Activated T-helper 2 cell treated with anti-CD3 and anti-CD28 coated beads, Interferon-gamma antibody, Interleukin-2, Interleukin-4, amounts not matched to agents 10 μg/mL and 5 μg/mL and 100 μg/mL, durations not matched to agents 14 hours and 24 hours and 36 hours (primary cell): Measurements from ENCODE around the gene ATG12. TPM values are rescaled to one million over a fixed set of nuclear protein-coding genes. Genes with fewer than 3 reads are reported as not detected.

ENCODE experiments used
- DNase-seq: peaks from one replicate; pipeline ENCODE4 v3.0.0; 2021; ENCODE audit warnings: low spot score
- H3K27ac Mint-ChIP-seq: one replicate; pipeline ENCODE4 v1.8.0; 2021; ENCODE audit warnings: mixed read lengths
- H3K27me3 Mint-ChIP-seq: one replicate; pipeline ENCODE4 v1.8.0; 2021; ENCODE audit warnings: low read depth, mixed read lengths
- H3K36me3 Mint-ChIP-seq: one replicate; pipeline ENCODE4 v1.8.0; 2021; ENCODE audit warnings: low read depth, mixed read lengths
- H3K4me1 Mint-ChIP-seq: one replicate; pipeline ENCODE4 v1.8.0; 2021; ENCODE audit warnings: low read depth, mixed read lengths
- H3K4me3 Mint-ChIP-seq: one replicate; pipeline ENCODE4 v1.8.0; 2021; ENCODE audit warnings: low read depth, mild to moderate bottlenecking, moderate library complexity, mixed read lengths
- H3K9me3 Mint-ChIP-seq: one replicate; pipeline ENCODE4 v1.8.0; 2021; ENCODE audit warnings: mixed read lengths
- intact Hi-C: fragments of 100-400 bp; cut with micrococcal nuclease; formaldehyde crosslinking; loops from one replicate; pipeline ENCODE4 v1.15.1; 2023
- total RNA-seq: library from RNA; stranded (reverse); gene quantifications from 2 replicates; pipeline ENCODE4 v1.2.3, GENCODE V29; 2022

Gene ATG12
- total RNA-seq, 1 donor from 2014 or later, result 34.5 TPM

- H3K4me3 Mint-ChIP-seq, result no peak overlapping the region
- H3K27me3 Mint-ChIP-seq, result no peaks in the 10 kb centered on the region
- peaks cover 25% of the 10 kb centered on the region for H3K4me1 Mint-ChIP-seq
- peaks cover 23% of the 10 kb centered on the region for H3K36me3 Mint-ChIP-seq
- DNase-seq, result no peak
- intact Hi-C loops, result no loop called here
- H3K9me3 Mint-ChIP-seq, result peaks cover 16% of the 10 kb centered on the region
- H3K27ac Mint-ChIP-seq, result no peak overlapping the region
Measured at GRCh38 chr5:115857057-115857479, 15.7 kb upstream of the ATG12 start.

- H3K27ac Mint-ChIP-seq, result no peak overlapping the region
- peaks cover 20% of the 10 kb centered on the region for H3K36me3 Mint-ChIP-seq
- H3K9me3 Mint-ChIP-seq, result peaks cover 13% of the 10 kb centered on the region
- H3K4me1 Mint-ChIP-seq, result peaks cover 25% of the 10 kb centered on the region
- no peak for DNase-seq
- intact Hi-C loops, result no loop called here
- no peaks in the 10 kb centered on the region for H3K27me3 Mint-ChIP-seq
- H3K4me3 Mint-ChIP-seq, result no peak overlapping the region
Measured at GRCh38 chr5:115855959-115856358, 14.6 kb upstream of the ATG12 start.

- no peaks in the 10 kb centered on the region for H3K27me3 Mint-ChIP-seq
- no peak for DNase-seq
- H3K36me3 Mint-ChIP-seq, result peaks cover 19% of the 10 kb centered on the region
- no peak overlapping the region for H3K4me3 Mint-ChIP-seq
- no peak overlapping the region for H3K27ac Mint-ChIP-seq
- H3K9me3 Mint-ChIP-seq, result peaks cover 12% of the 10 kb centered on the region
- peaks cover 28% of the 10 kb centered on the region for H3K4me1 Mint-ChIP-seq
- intact Hi-C loops, result no loop called here
Measured at GRCh38 chr5:115854139-115854538, 12.8 kb upstream of the ATG12 start.

GRCh38 chr5:115850744-115851416 is 9.5 kb upstream of the ATG12 start:
- no peak overlapping the region for H3K4me3 Mint-ChIP-seq
- peaks cover 15% of the 10 kb centered on the region for H3K36me3 Mint-ChIP-seq
- DNase-seq, result no peak
- H3K9me3 Mint-ChIP-seq, result peaks cover 12% of the 10 kb centered on the region
- no peaks in the 10 kb centered on the region for H3K27me3 Mint-ChIP-seq
- H3K27ac Mint-ChIP-seq, result no peak overlapping the region
- peaks cover 15% of the 10 kb centered on the region for H3K4me1 Mint-ChIP-seq
- intact Hi-C loops, result no loop called here

DNA sequence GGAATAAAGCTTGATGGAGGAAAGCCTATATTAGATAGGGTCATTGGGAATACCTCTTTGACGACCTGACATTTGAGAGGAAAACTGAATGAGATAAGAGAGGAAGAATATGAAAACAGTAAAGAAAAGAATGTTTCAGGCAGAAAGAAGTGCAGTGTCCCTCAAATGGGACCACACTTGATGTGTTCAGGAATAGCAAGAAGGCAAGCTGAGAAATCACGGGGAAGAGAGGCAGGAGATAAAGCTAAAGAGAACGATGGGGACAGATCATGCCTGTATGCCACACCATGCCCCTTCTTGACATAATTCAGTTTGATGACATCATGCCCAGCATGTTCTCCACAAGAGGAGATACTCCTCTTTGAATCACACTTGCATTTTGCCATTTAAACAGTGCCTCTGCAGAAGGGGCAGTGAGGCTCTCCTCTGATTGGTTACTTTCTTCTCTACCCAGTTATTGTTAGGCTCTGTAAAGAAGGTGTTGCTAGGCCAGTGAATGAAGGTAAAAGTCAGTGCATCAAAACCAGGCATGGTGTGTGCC is 8.0 kb upstream of the ATG12 start:
- no peak for DNase-seq
- Mint-ChIP-seq H3K4me1 (peaks cover 17% of the 10 kb centered on the region), H3K27me3 (peaks cover 2% of the 10 kb centered on the region), H3K4me3 (no peak overlapping the region), H3K36me3 (peaks cover 12% of the 10 kb centered on the region), H3K9me3 (peaks cover 12% of the 10 kb centered on the region), H3K27ac (no peak overlapping the region)
- intact Hi-C loops, result no loop called here

DNA sequence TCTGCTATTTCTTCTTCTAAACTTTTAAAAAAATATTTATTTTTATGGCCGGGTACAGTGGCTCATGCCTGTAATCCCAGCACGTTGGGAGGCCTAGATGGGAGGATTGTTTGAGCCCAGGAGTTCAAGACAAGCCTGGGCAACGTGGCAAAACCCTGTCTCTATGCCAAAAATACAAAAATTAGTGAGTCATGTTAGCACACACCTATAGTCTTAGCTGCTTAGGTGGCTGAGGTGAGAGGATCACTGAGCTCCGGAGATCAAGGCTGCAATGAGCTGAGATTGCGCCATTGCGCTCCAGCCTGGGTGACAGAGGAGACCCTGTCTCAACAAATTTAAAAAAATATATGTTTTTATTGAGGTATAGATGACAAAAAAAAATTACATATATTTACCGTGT is 5.9 kb upstream of the ATG12 start:
- Mint-ChIP-seq H3K27ac (no peak overlapping the region), H3K36me3 (no peaks in the 10 kb centered on the region), H3K4me1 (peaks cover 23% of the 10 kb centered on the region), H3K4me3 (no peak overlapping the region), H3K9me3 (no peaks in the 10 kb centered on the region), H3K27me3 (peaks cover 2% of the 10 kb centered on the region)
- intact Hi-C loops, result no loop called here
- no peak for DNase-seq

DNA sequence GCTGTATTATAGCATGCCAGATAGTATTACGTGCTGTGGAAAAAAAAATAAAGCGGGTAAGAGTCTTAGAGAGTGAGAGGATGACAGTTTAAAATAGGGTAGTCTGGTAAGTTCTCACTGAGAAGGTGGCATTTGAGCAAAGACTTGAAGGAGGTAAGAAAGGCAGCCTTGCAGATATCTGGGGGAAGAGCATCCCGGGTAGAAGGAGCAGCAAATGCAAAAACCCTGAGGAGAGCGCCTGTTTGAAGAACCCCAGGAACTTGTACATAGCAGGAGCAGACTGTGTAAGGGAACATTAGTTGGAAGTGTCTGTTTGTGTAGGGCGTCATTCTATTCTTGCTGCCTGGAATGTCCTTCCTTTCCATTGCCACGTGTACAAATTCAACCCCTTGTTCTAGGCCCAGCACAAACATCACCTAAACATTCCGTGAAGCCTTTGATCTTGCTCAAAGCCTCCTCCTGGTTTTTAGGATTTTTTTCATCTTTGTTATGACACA is 3.0 kb upstream of the ATG12 start:
- no peak overlapping the region for H3K4me3 Mint-ChIP-seq
- H3K27ac Mint-ChIP-seq, result no peak overlapping the region
- H3K4me1 Mint-ChIP-seq, result peaks cover 30% of the 10 kb centered on the region

GRCh38 chr5:115843444-115844130 is 2.2 kb upstream of the ATG12 start:
- Mint-ChIP-seq H3K4me3 (peak overlapping the region; percentile 92), H3K36me3 (peaks cover 18% of the 10 kb centered on the region), H3K27ac (no peak overlapping the region), H3K9me3 (no peaks in the 10 kb centered on the region), H3K27me3 (peaks cover 2% of the 10 kb centered on the region), H3K4me1 (peaks cover 35% of the 10 kb centered on the region)
- no peak for DNase-seq
- intact Hi-C loops, result loop anchor here (5.0 kb wide), 3 partner anchors 224 to 546 kb away; partner anchors contain the start of gene CCDC112

More for the DNA sequence above, 3.0 kb upstream of the ATG12 start:
- peaks cover 11% of the 10 kb centered on the region for H3K36me3 Mint-ChIP-seq
- H3K9me3 Mint-ChIP-seq, result no peaks in the 10 kb centered on the region
- H3K27me3 Mint-ChIP-seq, result peaks cover 2% of the 10 kb centered on the region
- no peak for DNase-seq
- intact Hi-C loops, result loop anchor here (5.0 kb wide), 3 partner anchors 223 to 547 kb away; partner anchors contain the start of gene CCDC112

DNA sequence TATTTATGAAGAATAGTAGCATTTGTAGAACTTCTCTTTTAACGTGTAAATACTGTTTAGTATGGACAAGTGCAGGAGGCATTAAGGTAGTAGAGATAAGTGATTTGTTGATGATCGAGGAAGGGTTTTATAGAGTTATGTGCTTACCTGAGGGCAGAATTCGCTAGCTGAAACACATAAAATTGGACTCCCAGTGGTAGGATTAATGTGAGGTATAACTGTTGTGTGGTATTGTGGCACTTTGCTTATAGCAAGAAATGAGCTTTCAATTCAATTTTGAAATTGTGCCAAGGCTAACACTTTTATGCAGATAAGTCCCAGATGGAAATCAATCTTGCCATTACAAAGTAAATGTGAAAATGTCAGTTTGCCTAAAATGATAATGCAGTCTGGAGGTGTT is 1.6 kb upstream of the ATG12 start:
- Mint-ChIP-seq H3K27me3 (peaks cover 2% of the 10 kb centered on the region), H3K36me3 (peaks cover 21% of the 10 kb centered on the region), H3K9me3 (no peaks in the 10 kb centered on the region), H3K27ac (no peak overlapping the region), H3K4me1 (peaks cover 38% of the 10 kb centered on the region), H3K4me3 (peak overlapping the region; percentile 92)
- intact Hi-C loops, result loop anchor here (5.0 kb wide), 3 partner anchors 224 to 546 kb away; partner anchors contain the start of gene CCDC112
- no peak for DNase-seq

DNA sequence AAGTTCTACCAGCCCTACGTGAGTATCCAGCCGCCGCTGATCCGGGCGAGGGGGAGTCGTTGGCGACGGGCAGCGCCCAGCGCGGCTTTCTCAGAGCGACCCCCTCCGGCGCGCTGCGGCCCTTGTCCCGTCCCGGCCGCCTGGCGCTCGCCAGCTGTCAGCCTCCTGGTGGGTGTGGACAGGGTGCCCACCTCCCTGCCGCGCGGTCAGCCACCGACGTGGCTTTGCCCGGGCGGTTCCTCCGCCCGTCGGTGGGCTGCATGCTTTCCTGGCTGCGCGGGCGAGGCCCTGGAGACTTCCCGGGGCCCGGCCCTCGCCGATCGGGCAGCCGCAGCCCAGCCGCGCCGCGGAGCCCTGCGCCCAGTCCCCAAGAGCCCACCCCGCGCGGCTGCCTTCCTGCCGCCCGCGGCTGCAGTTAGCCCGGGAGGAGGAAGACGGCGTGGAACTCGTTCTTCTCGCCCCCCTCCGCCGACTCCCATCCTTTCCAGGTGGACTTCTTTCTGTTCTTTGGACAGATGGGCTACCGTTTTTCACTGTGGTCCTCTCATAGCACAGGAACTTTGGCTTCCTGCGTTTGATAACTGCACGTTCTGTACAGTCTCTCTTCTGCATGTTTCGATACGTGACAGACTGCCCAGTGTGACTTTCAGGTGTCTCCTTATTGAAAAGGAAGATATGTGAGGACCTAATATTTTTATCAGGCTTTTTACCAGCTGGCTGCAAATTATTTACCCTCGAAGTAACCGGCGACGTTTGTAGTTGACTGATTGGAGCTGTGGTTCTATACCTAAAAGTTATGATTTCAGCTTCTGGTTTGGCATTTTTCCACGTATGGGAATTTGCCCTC is 947 bp upstream of the ATG12 start:
- Mint-ChIP-seq H3K36me3 (peaks cover 27% of the 10 kb centered on the region), H3K4me1 (peaks cover 42% of the 10 kb centered on the region), H3K27ac (peak overlapping the region; percentile 84), H3K27me3 (peaks cover 2% of the 10 kb centered on the region), H3K9me3 (no peaks in the 10 kb centered on the region), H3K4me3 (peak overlapping the region; percentile 97)
- DNase-seq, result no peak
- intact Hi-C loops, result loop anchor here (5.0 kb wide), 3 partner anchors 225 to 545 kb away; partner anchors contain the start of gene CCDC112

DNA sequence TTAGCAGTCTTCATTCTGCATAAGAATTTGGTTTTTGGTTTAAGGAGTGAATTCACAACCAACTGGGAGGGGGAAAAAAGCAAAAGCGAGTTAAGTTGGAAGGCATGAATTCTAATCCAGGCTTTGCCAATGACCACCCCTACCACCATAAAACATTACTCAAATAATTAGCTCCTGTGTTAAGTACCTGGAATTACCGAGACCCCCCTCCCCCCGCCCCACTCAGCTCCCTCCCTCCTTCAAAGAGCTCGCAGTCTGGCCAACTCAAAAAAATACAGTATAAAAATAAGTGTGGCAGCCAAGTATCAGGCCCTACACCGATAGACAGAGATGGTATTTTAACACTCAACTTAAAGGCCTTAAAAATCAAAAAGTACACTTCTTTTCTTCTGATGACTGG is 492 bp downstream of the ATG12 start:
- H3K27me3 Mint-ChIP-seq, result peaks cover 2% of the 10 kb centered on the region
- peaks cover 42% of the 10 kb centered on the region for H3K4me1 Mint-ChIP-seq
- intact Hi-C loops, result loop anchor here (1.0 to 5.0 kb wide), 8 partner anchors 207 to 670 kb away; partner anchors contain the start of genes CCDC112, COMMD10, FEM1C and TMED7
- peaks cover 39% of the 10 kb centered on the region for H3K36me3 Mint-ChIP-seq
- peak overlapping the region; percentile 97 for H3K4me3 Mint-ChIP-seq
- DNase-seq, result no peak
- peak overlapping the region; percentile 99 for H3K27ac Mint-ChIP-seq
- H3K9me3 Mint-ChIP-seq, result no peaks in the 10 kb centered on the region

- peaks cover 56% of the 10 kb centered on the region for H3K36me3 Mint-ChIP-seq
- no peak for DNase-seq
- H3K9me3 Mint-ChIP-seq, result no peaks in the 10 kb centered on the region
- H3K4me1 Mint-ChIP-seq, result peaks cover 35% of the 10 kb centered on the region
- H3K27ac Mint-ChIP-seq, result no peak overlapping the region
- intact Hi-C loops, result loop anchor here (2.0 kb wide), 1 partner anchor 530 kb away; no protein-coding TSS in a partner anchor
- H3K27me3 Mint-ChIP-seq, result no peaks in the 10 kb centered on the region
- peak overlapping the region; percentile 83 for H3K4me3 Mint-ChIP-seq
Measured at GRCh38 chr5:115838885-115839518, 2.4 kb downstream of the ATG12 start.
